ENCODE data around the gene VANGL1. TPM values are rescaled to one million over a fixed set of nuclear protein-coding genes. Genes with fewer than 3 reads are reported as not detected.

The VANGL1 gene
- total RNA-seq, 1 donor from 2014 or later, result 15.3 TPM

- Mint-ChIP-seq H3K27ac (no peak overlapping the region), H3K4me1 (ENCODE audit: unreplicated experiment) (peaks cover 13% of the 10 kb centered on the region), H3K9me3 (peaks cover 25% of the 10 kb centered on the region), H3K36me3 (peaks cover 10% of the 10 kb centered on the region), H3K4me3 (peak overlapping the region; percentile 87), H3K27me3 (peaks cover 6% of the 10 kb centered on the region)
- TF ChIP-seq, protein P1, sequence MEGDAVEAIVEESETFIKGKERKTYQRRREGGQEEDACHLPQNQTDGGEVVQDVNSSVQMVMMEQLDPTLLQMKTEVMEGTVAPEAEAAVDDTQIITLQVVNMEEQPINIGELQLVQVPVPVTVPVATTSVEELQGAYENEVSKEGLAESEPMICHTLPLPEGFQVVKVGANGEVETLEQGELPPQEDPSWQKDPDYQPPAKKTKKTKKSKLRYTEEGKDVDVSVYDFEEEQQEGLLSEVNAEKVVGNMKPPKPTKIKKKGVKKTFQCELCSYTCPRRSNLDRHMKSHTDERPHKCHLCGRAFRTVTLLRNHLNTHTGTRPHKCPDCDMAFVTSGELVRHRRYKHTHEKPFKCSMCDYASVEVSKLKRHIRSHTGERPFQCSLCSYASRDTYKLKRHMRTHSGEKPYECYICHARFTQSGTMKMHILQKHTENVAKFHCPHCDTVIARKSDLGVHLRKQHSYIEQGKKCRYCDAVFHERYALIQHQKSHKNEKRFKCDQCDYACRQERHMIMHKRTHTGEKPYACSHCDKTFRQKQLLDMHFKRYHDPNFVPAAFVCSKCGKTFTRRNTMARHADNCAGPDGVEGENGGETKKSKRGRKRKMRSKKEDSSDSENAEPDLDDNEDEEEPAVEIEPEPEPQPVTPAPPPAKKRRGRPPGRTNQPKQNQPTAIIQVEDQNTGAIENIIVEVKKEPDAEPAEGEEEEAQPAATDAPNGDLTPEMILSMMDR (conservative IDR thresholded peaks at IDR 0.05), result no peak
- DNase-seq (ENCODE audit: extremely low spot score, unreplicated experiment), result no peak
Measured at GRCh38 chr1:115640384-115640783, 1.4 kb upstream of the VANGL1 start.

GRCh38 chr1:115642168-115643072 is 650 bp downstream of the VANGL1 start:
- peak overlapping the region; percentile 92 for H3K27ac Mint-ChIP-seq
- peaks cover 10% of the 10 kb centered on the region for H3K36me3 Mint-ChIP-seq
- peaks cover 13% of the 10 kb centered on the region for H3K4me1 Mint-ChIP-seq (ENCODE audit: unreplicated experiment)
- H3K9me3 Mint-ChIP-seq, result peaks cover 16% of the 10 kb centered on the region
- DNase-seq (ENCODE audit: extremely low spot score, unreplicated experiment), result no peak
- peaks cover 6% of the 10 kb centered on the region for H3K27me3 Mint-ChIP-seq
- H3K4me3 Mint-ChIP-seq, result peak overlapping the region; percentile 96
- TF ChIP-seq, protein P1 (conservative IDR thresholded peaks at IDR 0.05), result peak; percentile 23

GRCh38 chr1:115643225-115643624 is 1.5 kb downstream of the VANGL1 start:
- H3K27me3 Mint-ChIP-seq, result no peaks in the 10 kb centered on the region
- peak overlapping the region; percentile 96 for H3K4me3 Mint-ChIP-seq
- peak overlapping the region; percentile 92 for H3K27ac Mint-ChIP-seq
- H3K4me1 Mint-ChIP-seq (ENCODE audit: unreplicated experiment), result peaks cover 13% of the 10 kb centered on the region
- peaks cover 10% of the 10 kb centered on the region for H3K36me3 Mint-ChIP-seq
- H3K9me3 Mint-ChIP-seq, result peaks cover 10% of the 10 kb centered on the region
- TF ChIP-seq, protein P1 (conservative IDR thresholded peaks at IDR 0.05), result no peak
- DNase-seq (ENCODE audit: extremely low spot score, unreplicated experiment), result no peak

GRCh38 chr1:115643666-115644065 is 1.9 kb downstream of the VANGL1 start:
- peak overlapping the region; percentile 92 for H3K27ac Mint-ChIP-seq
- H3K4me3 Mint-ChIP-seq, result peak overlapping the region; percentile 96

GRCh38 chr1:115644109-115644508 is 2.3 kb downstream of the VANGL1 start:
- DNase-seq (ENCODE audit: extremely low spot score, unreplicated experiment), result no peak
- H3K27me3 Mint-ChIP-seq, result no peaks in the 10 kb centered on the region
- peaks cover 5% of the 10 kb centered on the region for H3K9me3 Mint-ChIP-seq
- peak overlapping the region; percentile 96 for H3K4me3 Mint-ChIP-seq
- TF ChIP-seq, protein P1 (conservative IDR thresholded peaks at IDR 0.05), result no peak
- H3K36me3 Mint-ChIP-seq, result peaks cover 10% of the 10 kb centered on the region
- H3K4me1 Mint-ChIP-seq (ENCODE audit: unreplicated experiment), result peaks cover 13% of the 10 kb centered on the region
- no peak overlapping the region for H3K27ac Mint-ChIP-seq

More at GRCh38 chr1:115643666-115644065, 1.9 kb downstream of the VANGL1 start:
- Mint-ChIP-seq H3K36me3 (peaks cover 10% of the 10 kb centered on the region), H3K4me1 (ENCODE audit: unreplicated experiment) (peaks cover 13% of the 10 kb centered on the region), H3K9me3 (peaks cover 6% of the 10 kb centered on the region), H3K27me3 (no peaks in the 10 kb centered on the region)
- TF ChIP-seq, protein P1 (conservative IDR thresholded peaks at IDR 0.05), result no peak
- DNase-seq (ENCODE audit: extremely low spot score, unreplicated experiment), result no peak

Data from type B pancreatic cell (in vitro differentiated cells).